Activated T-cell treated with anti-CD3 and anti-CD28 coated beads, Interleukin-2, amount 50 U/mL, for 24 hours (primary cell): ENCODE measurements around the gene CROCC2.
A peak's percentile ranks its signal among the peaks of the same experiment; 100 is the strongest.

Experiments used
- DNase-seq: peaks from one replicate; pipeline ENCODE4 v3.0.0-alpha.2; 2020
- H3K27ac Mint-ChIP-seq: 2 replicates; pipeline ENCODE4 v1.8.0; 2020; ENCODE audit warnings: mild to moderate bottlenecking, mixed read lengths
- H3K27me3 Mint-ChIP-seq: 2 replicates; pipeline ENCODE4 v1.8.0; 2020; ENCODE audit warnings: mixed read lengths
- H3K36me3 Mint-ChIP-seq: 2 replicates; pipeline ENCODE4 v1.8.0; 2020; ENCODE audit warnings: low read depth, mixed read lengths
- H3K4me1 Mint-ChIP-seq: 2 replicates; pipeline ENCODE4 v1.8.0; 2020; ENCODE audit warnings: low read depth, mixed read lengths
- H3K4me3 Mint-ChIP-seq: 2 replicates; pipeline ENCODE4 v1.8.0; 2020; ENCODE audit warnings: mild to moderate bottlenecking, moderate library complexity, mixed read lengths
- H3K9me3 Mint-ChIP-seq: 2 replicates; pipeline ENCODE4 v1.8.0; 2020; ENCODE audit warnings: mixed read lengths

The CROCC2 gene

GRCh38 chr2:240955306-240956170 lies 49.4 kb downstream of the CROCC2 start:
- Mint-ChIP-seq H3K36me3 (no peaks in the 10 kb centered on the region), H3K27me3 (peaks cover 3% of the 10 kb centered on the region)

GRCh38 chr2:240956171-240956934 lies 50.2 kb downstream of the CROCC2 start:
- Mint-ChIP-seq H3K9me3 (no peaks in the 10 kb centered on the region), H3K27ac (no peak overlapping the region), H3K4me1 (no peaks in the 10 kb centered on the region), H3K4me3 (no peak overlapping the region), H3K27me3 (peaks cover 3% of the 10 kb centered on the region), H3K36me3 (no peaks in the 10 kb centered on the region)
- DNase-seq: no peak

More at GRCh38 chr2:240955306-240956170, 49.4 kb downstream of the CROCC2 start:
- H3K4me3 Mint-ChIP-seq: no peak overlapping the region
- peak; percentile 17 for DNase-seq
- no peaks in the 10 kb centered on the region for H3K9me3 Mint-ChIP-seq
- no peaks in the 10 kb centered on the region for H3K4me1 Mint-ChIP-seq
- H3K27ac Mint-ChIP-seq: no peak overlapping the region

GRCh38 chr2:240956935-240957655 lies 51.0 kb downstream of the CROCC2 start:
- Mint-ChIP-seq H3K4me1 (no peaks in the 10 kb centered on the region), H3K4me3 (no peak overlapping the region), H3K27ac (no peak overlapping the region), H3K36me3 (no peaks in the 10 kb centered on the region), H3K27me3 (peaks cover 3% of the 10 kb centered on the region), H3K9me3 (no peaks in the 10 kb centered on the region)
- DNase-seq: peak; percentile 7

DNA sequence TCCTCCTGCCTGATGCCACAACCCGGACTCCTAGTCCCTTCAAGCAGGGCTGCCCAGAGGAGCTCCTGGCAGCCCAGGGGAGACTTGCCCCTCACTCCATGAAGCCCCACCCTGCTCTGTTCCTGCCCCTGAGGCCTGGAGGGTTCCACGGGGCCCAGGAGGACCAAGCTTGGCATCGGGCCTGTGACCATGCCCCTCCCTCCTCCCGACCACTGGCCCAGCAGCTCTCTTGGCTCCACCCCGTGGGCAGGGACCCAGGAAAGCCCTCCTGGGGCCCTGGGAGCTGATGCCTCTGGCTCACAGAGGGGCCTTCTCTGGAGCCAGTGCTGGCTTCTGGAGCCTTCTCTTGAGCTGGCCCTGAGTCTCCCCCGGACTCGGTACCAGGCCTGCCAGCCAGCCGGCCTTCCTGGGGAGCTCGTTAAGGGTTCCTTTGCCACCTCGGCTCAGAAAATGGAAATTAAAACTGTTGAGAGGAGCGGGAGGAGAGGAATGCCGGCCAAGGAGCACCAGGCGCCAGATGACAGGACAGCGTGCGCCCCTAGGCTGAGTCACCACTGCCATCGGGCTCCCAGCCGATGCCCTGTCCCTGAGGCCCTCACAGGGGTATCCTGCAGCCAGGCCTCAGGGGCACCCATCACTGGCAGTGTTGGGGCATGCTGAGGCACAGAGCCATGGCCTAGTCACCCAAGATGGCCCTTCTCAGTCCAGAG lies 51.7 kb downstream of the CROCC2 start:
- Mint-ChIP-seq H3K4me1 (no peaks in the 10 kb centered on the region), H3K9me3 (no peaks in the 10 kb centered on the region), H3K27me3 (peaks cover 3% of the 10 kb centered on the region), H3K27ac (no peak overlapping the region), H3K4me3 (no peak overlapping the region), H3K36me3 (no peaks in the 10 kb centered on the region)
- DNase-seq: peak; percentile 17

GRCh38 chr2:240958366-240959213 lies 52.5 kb downstream of the CROCC2 start:
- Mint-ChIP-seq H3K27me3 (peaks cover 3% of the 10 kb centered on the region), H3K27ac (no peak overlapping the region)

DNA sequence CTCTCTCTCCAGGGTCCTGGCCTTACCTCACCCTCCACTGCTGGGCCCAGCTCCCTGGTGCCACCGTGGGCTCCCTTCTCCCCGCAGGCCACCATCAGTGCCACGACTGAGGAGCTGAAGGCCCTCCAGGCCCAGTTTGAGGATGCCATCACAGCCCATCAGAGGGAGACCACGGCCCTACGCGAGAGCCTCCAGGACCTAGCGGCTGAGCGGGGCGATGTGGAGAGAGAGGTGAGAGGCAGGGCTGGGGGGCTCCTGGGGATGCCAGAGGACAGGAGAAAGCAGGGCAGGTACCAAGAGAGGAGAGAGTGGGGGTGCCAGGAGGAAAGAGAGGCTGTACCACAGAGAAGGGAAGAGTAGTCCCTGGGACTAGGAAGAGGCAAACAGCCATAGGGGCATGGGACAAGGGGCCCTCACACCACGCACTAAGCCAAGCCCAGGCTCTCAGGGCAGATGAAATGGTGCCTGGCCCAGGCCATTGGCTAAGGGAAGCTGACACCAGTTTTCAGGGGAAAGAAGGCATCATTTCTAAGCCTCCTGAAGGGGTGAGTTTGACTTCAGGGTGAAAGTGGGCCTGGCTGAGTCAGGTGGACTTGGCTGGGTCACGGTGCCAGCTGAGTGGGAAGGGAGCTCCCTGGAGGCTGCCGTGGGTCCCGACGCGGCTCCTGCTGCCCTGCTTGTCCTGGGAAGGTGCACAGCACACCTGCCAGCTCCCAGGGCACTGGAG lies 53.2 kb downstream of the CROCC2 start:
- Mint-ChIP-seq H3K36me3 (no peaks in the 10 kb centered on the region), H3K27ac (no peak overlapping the region), H3K9me3 (no peaks in the 10 kb centered on the region), H3K4me1 (no peaks in the 10 kb centered on the region), H3K27me3 (no peaks in the 10 kb centered on the region), H3K4me3 (no peak overlapping the region)
- DNase-seq: peak; percentile 17

More at GRCh38 chr2:240958366-240959213, 52.5 kb downstream of the CROCC2 start:
- Mint-ChIP-seq H3K9me3 (no peaks in the 10 kb centered on the region), H3K4me1 (no peaks in the 10 kb centered on the region), H3K36me3 (no peaks in the 10 kb centered on the region), H3K4me3 (no peak overlapping the region)
- peak; percentile 15 for DNase-seq

GRCh38 chr2:240959941-240960308 lies 53.8 kb downstream of the CROCC2 start:
- Mint-ChIP-seq H3K4me3 (no peak overlapping the region), H3K27ac (no peak overlapping the region), H3K27me3 (no peaks in the 10 kb centered on the region), H3K4me1 (no peaks in the 10 kb centered on the region), H3K36me3 (no peaks in the 10 kb centered on the region), H3K9me3 (no peaks in the 10 kb centered on the region)
- DNase-seq: no peak

DNA sequence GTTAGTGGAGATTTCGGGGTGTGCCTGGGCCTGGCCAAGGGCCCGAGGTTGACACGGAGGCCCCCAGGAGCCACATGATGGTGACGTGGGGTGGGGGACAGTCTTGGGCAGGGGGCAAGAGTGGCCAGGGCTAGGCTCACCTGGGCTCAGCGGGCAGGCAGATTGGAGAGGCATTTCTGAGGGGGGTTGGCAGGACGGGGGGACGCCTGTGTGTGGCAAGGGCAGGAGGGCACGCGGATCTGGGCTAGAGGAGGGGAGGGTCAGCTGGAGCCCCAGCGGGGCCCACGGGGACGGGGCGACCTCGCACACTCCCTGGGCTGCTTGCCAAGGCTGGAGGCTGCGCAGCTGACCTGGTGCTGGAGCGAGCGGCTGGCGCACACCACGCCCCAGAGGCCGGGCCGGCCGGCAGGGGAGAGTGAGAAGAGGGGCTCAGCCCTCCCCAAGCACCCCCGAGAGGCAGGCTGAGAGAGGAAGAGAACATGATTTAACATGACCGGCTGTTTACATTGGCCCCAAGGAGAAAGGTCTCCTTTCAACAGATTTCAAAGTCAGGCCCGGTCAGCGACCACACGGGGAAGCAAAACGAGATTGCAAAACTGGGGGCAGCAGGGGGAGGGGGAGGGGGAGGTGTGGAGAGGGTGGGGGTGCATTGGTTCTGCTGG lies 54.3 kb downstream of the CROCC2 start:
- no peaks in the 10 kb centered on the region for H3K36me3 Mint-ChIP-seq
- no peak overlapping the region for H3K4me3 Mint-ChIP-seq
- H3K9me3 Mint-ChIP-seq: no peaks in the 10 kb centered on the region
- no peaks in the 10 kb centered on the region for H3K4me1 Mint-ChIP-seq
- DNase-seq: no peak
- H3K27ac Mint-ChIP-seq: no peak overlapping the region
- H3K27me3 Mint-ChIP-seq: no peaks in the 10 kb centered on the region

DNA sequence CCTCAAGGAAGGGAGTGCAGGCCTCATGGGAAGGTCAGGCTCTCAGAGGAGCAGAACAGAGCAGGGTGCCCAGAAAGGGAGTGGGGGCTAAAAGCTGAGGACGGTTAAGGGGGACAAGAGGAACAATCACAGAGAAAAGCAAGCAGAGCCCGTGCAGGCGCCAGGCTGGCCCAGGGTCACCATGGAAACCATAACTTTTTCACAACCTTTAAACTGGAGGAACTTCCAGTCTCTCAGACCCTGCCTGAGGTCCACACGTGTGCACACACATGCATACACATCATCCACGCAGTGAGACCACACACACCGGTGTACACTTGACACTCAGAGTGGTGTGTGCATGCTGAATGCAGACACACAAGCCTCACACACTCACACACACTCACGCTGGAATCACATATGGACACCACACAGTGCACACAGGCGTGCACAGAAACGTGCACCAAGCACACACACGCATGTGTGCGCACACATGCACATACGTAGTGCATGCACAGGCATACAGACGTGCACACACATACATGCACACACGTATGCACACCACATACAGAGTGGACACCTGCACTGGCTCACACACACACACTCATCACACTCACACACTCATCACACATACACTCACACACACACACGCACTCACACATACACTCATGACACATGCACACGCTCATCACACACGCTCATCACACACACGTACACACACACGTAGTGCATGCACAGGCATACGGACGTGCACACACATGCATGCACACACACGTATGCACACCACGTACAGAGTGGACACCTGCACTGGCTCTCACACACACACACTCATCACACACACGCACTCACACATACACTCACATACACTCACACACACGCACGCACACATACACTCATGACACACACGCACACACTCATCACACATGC lies 55.1 kb downstream of the CROCC2 start:
- no peaks in the 10 kb centered on the region for H3K27me3 Mint-ChIP-seq
- DNase-seq: no peak
- H3K36me3 Mint-ChIP-seq: no peaks in the 10 kb centered on the region
- H3K4me1 Mint-ChIP-seq: no peaks in the 10 kb centered on the region
- H3K4me3 Mint-ChIP-seq: no peak overlapping the region
- H3K27ac Mint-ChIP-seq: no peak overlapping the region
- H3K9me3 Mint-ChIP-seq: no peaks in the 10 kb centered on the region

DNA sequence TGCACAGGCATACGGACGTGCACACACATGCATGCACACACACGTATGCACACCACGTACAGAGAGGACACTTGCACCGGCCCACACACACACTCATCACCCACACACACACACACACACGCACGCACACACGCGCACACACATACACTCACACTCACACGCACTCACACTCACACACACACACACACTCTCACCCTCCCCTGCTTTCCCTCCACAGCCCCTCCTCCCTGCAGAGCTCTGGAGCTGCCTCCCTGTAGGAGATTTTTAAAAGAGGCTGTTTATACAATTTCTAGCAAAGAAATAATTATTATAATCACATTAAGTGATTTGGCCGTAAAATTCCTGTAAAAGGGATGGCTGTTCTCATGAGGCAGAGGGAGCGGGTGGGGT lies 55.8 kb downstream of the CROCC2 start:
- no peak overlapping the region for H3K4me3 Mint-ChIP-seq
- H3K9me3 Mint-ChIP-seq: no peaks in the 10 kb centered on the region
- H3K36me3 Mint-ChIP-seq: no peaks in the 10 kb centered on the region
- DNase-seq: peak; percentile 11
- H3K4me1 Mint-ChIP-seq: no peaks in the 10 kb centered on the region
- no peak overlapping the region for H3K27ac Mint-ChIP-seq
- no peaks in the 10 kb centered on the region for H3K27me3 Mint-ChIP-seq

DNA sequence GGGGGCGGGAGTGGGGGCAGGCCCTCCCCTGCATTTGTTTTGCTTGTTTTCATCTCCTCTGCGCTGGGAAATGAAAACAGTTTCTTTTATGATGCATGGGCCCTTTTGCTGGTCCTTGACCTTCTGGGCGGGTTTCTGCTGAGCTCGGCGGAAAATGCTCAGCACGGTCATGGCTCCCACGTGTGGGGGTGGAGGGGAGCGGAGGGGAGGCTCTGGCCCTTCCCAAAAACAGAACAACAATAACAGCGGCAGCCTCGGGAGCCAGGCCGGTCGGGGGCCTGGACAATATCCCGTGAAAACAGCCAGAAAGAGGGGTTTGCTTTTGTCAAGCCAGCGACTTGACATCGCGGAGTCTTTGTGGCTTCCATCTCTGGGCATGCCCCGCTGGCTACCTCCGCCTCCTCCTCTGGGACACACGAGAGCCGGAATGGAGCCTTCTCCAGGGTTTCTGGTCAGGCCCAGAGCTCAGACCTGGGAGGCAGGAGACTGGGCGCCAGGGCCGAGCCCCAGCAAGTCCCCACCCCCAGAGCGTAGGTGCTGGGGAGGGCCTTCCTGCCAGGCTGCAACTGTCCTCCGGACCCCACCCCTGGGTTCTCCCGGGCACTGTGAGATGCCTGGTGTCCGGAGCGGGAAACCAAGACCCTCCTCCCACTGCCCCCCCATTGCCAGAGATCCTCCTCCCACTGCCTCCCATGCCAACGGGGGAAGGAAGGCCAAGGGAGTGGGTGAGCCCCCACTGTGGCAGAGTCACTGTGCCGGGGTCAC lies 56.3 kb downstream of the CROCC2 start:
- Mint-ChIP-seq H3K36me3 (no peaks in the 10 kb centered on the region), H3K27me3 (no peaks in the 10 kb centered on the region), H3K4me1 (no peaks in the 10 kb centered on the region), H3K27ac (peak overlapping the region; percentile 50), H3K4me3 (no peak overlapping the region), H3K9me3 (no peaks in the 10 kb centered on the region)
- DNase-seq: peak; percentile 22
